Right lobe of liver (tissue), 6 donors: ENCODE results near the gene ZC3H12D. TPM values are rescaled to one million over a fixed set of nuclear protein-coding genes. Genes with fewer than 3 reads are reported as not detected.

Source experiments
- ATAC-seq, 4 donors: fragments of 200-7000 bp; cut with Tn5 transposase; one replicate each; pipeline ENCODE4 v1.9.1; 2020; ENCODE audit warnings: mild to moderate bottlenecking in 4 of 4, moderate library complexity in 4 of 4
- DNase-seq, 3 donors: peaks; one replicate each; pipeline ENCODE4 v3.0.0-alpha.2; 2020
- H3K27ac ChIP-seq, 3 donors: fragments of 200-600 bp; one replicate each; pipeline ENCODE4 v1.8.0; 2022
- H3K27me3 ChIP-seq, 2 donors: fragments of 200-600 bp; one replicate each; pipeline ENCODE4 v1.8.0; 2022
- H3K36me3 ChIP-seq, 4 donors: fragments of 200-600 bp; sonication (generic) in 1 of 4; one replicate each; pipeline versions ENCODE4 v1.5.1 to v1.8.0; 2017 to 2022; ENCODE audit warnings: control low read depth in 1 of 4
- H3K4me1 ChIP-seq, 4 donors: fragments of 200-600 bp; sonication (generic) in 1 of 4; one replicate each; pipeline versions ENCODE4 v1.5.1 to v1.8.0; 2017 to 2022; ENCODE audit warnings: control low read depth in 1 of 4
- H3K4me3 ChIP-seq, 3 donors: fragments of 200-600 bp; one replicate each; pipeline ENCODE4 v1.8.0; 2022
- H3K9me3 ChIP-seq, 4 donors: fragments of 200-600 bp; sonication (generic) in 1 of 4; one replicate each; pipeline versions ENCODE4 v1.5.1 to v1.8.0; 2017 to 2022; ENCODE audit warnings: control low read depth in 1 of 4
- CTCF ChIP-seq, 4 donors: fragments of 200-600 bp in 3 of 4; fragments of 450-650 bp in 1 of 4; IDR thresholded peaks; one replicate each; pipeline versions ENCODE4 v1.5.1 to v1.8.0; 2016 to 2022; ENCODE audit warnings: antibody characterized with exemption in 4 of 4, mild to moderate bottlenecking in 2 of 4
- POLR2A ChIP-seq: fragments of 450-650 bp; IDR thresholded peaks from one replicate; pipeline ENCODE4 v1.6.1; 2017; ENCODE audit warnings: antibody characterized with exemption, mild to moderate bottlenecking
- WGBS: methylation state at CpG from one replicate; pipeline ENCODE4 v1.1.6; 2018; ENCODE audit warnings: low coverage, low lambda C conversion rate; ENCODE audit not compliant: insufficient coverage; ENCODE audit errors: missing lambda C conversion rate; 5-methylcytosine and 5-hydroxymethylcytosine counted together
- intact Hi-C, 2 donors: fragments of 100-400 bp; cut with DNase I; formaldehyde crosslinking; loops; one replicate each; pipeline versions ENCODE4 v1.11.2 to v1.14.1; 2022
- total RNA-seq, 6 experiments: library from RNA; depleted of rRNA in 2 of 6; stranded (reverse); fragments of >200 nt in 2 of 6; fragmentation: NEBNext Ultra II Directional in 3 of 6; extraction: Animal tissue kit (Norgen Biotek cat#: 25700) in 3 of 6; gene quantifications; one replicate each; pipeline versions ENCODE4 v1.1.0 to v1.2.4, GENCODE V29; 2016 to 2023
- donor health status: DM: no; HTN: yes; CAD: no.
- donor health status: DM: no; HTN: no; CAD: no.
- donor health status: DM: no; HTN: no; CAD: no.
- donor health status: DM: no; HTN: yes; CAD: no.
- donor health status: DM: no; HTN: yes; CAD: no.

ZC3H12D gene
- total RNA-seq, 6 experiments from 2014 or later: 0.49 to 1.4 (median 0.90) TPM

- peak overlapping the region in 1 of 3 donors; percentile 39 for H3K27ac ChIP-seq
- intact Hi-C loops: no loop called here
- H3K9me3 ChIP-seq: no peaks in the 10 kb centered on the region
- peaks cover 0 to 18% (median 12%) of the 10 kb centered on the region in 4 donors for H3K4me1 ChIP-seq
- no peak for TF ChIP-seq CTCF (IDR thresholded peaks at IDR 0.05)
- TF ChIP-seq POLR2A: no peak
- H3K4me3 ChIP-seq: no peak overlapping the region
- no peaks in the 10 kb centered on the region for H3K27me3 ChIP-seq
- ATAC-seq (no peak), DNase-seq (peak in 1 of 3 donors; percentile 45)
- H3K36me3 ChIP-seq: no peaks in the 10 kb centered on the region
- 82% methylated on average over 6 of the region's 6 CpGs for WGBS
Observed at GRCh38 chr6:149453597-149454345, 31.0 kb downstream of the ZC3H12D start.

GRCh38 chr6:149452037-149452939 is 32.5 kb downstream of the ZC3H12D start:
- Histone ChIP-seq H3K4me3 (no peak overlapping the region), H3K4me1 (peaks cover 0 to 18% (median 12%) of the 10 kb centered on the region in 4 donors), H3K9me3 (no peaks in the 10 kb centered on the region), H3K27me3 (no peaks in the 10 kb centered on the region), H3K27ac (no peak overlapping the region), H3K36me3 (no peaks in the 10 kb centered on the region)
- WGBS: 70% methylated on average over 2 of the region's 13 CpGs
- intact Hi-C loops: no loop called here
- DNase-seq (peak in 1 of 3 donors; percentile 69), ATAC-seq (no peak)
- TF ChIP-seq POLR2A: no peak
- no peak for TF ChIP-seq CTCF (IDR thresholded peaks at IDR 0.05)

- ATAC-seq (no peak), DNase-seq (no peak)
- H3K9me3 ChIP-seq: no peaks in the 10 kb centered on the region
- intact Hi-C loops: no loop called here
- H3K27ac ChIP-seq: no peak overlapping the region
- no peaks in the 10 kb centered on the region for H3K36me3 ChIP-seq
- peak overlapping the region; percentile 34 to 50 (median 37) for H3K4me3 ChIP-seq
- 100% methylated on average over 2 of the region's 47 CpGs for WGBS
- TF ChIP-seq POLR2A (no peak), CTCF (IDR thresholded peaks at IDR 0.05) (no peak)
- H3K4me1 ChIP-seq: peaks cover 0 to 18% (median 12%) of the 10 kb centered on the region in 4 donors
- H3K27me3 ChIP-seq: no peaks in the 10 kb centered on the region
Observed at GRCh38 chr6:149451376-149452036, 33.3 kb downstream of the ZC3H12D start.

GRCh38 chr6:149450679-149451375 is 34.0 kb downstream of the ZC3H12D start:
- no CpG with 5 or more reads among the region's 89 CpGs for WGBS
- no peaks in the 10 kb centered on the region for H3K27me3 ChIP-seq
- no peaks in the 10 kb centered on the region for H3K9me3 ChIP-seq
- H3K27ac ChIP-seq: no peak overlapping the region
- peaks cover 0 to 18% (median 12%) of the 10 kb centered on the region in 4 donors for H3K4me1 ChIP-seq
- TF ChIP-seq CTCF (IDR thresholded peaks at IDR 0.05) (no peak), POLR2A (no peak)
- ATAC-seq: peak; percentile 5 to 42 (median 16)
- DNase-seq: peak in 2 of 3 donors; percentile 55 to 59
- H3K36me3 ChIP-seq: no peaks in the 10 kb centered on the region
- intact Hi-C loops: no loop called here
- H3K4me3 ChIP-seq: peak overlapping the region; percentile 34 to 50 (median 37)
